Activated T-cell treated with anti-CD3 and anti-CD28 coated beads for 4 hours (primary cell): ENCODE measurements around the gene MNT.

Experiments
- DNase-seq: peaks from one replicate; pipeline ENCODE4 v3.0.0-alpha.2; 2020

MNT gene

DNA sequence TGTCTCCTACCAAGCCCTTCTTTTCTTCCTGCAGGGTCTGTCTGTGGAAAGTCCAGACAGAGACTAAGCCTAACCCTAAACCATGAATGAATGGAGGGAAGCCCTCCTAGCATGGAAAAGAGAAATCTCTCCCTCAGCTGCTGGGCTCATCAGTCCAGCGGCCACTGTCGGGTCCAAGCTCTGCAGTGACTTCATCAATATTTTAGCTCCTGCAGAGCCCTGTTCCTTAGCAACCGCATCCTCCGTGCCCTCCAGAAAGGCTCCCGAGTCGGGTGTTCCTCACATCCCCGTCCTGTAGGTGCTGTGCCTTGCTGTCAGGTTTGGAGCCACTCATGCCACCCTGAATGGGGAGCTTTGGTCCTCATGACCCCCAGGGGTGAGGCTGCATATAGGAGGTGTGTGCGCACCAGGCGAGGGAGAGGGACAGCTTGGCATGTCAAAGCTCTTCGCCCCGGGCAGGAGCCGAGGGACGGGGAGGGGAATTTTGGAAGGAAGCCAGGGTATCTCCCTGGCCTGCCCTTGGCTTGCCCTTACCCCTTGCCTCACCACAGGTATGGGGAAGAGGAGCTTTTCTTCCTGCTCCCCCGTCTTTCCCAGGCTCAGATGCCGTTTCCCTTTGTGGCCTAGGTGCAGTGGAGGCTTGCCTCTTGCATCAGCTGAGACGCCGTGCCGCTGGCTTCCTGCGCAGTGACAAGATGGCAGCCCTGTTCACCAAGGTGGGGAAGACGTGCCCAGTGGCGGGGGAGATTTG is 39.7 kb downstream of the MNT start:
- DNase-seq = no peak

DNA sequence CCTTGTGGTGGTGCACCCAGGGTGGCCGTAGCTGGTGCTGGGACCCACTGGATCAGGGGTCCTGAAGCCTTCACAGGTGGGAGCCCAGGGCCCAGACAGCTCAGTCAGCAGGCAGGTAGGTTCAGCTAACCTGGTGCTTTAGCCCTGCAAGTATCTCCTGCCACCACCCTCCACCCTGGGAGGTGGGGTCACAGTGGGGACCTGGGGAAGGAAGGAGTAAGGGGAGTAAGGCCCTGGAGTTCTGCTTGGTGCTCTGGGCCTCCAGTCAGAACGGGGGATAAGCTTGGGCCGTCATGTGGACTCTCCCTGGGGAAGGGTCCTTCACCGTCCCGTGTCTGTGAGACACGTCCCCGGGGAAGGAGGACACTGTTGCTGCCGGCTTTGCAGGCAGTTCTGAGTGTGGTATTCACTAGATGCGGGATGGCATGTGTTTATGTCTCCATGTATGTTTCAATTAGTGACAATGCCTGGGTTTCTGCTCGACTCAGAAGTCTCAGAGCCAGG is 42.9 kb downstream of the MNT start:
- DNase-seq = no peak

DNA sequence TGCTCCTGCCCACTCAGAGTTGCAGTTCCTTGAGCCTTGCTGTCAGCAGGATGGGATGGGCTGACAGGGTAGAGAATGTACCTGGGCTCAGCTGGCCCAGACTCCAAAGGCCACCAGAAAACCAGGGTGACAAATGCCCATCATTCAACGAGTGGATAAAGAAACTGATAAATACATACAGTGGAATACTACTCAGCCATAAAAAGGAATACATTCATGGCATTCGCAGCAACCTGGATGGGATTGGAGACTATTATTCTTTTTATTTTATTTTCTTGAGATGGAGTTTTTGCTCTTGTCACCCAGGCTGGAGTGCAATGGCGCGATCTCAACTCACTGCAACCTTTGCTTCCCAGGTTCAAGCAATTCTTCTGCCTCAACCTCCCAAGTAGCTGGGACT is 43.6 kb downstream of the MNT start:
- DNase-seq = no peak

DNA sequence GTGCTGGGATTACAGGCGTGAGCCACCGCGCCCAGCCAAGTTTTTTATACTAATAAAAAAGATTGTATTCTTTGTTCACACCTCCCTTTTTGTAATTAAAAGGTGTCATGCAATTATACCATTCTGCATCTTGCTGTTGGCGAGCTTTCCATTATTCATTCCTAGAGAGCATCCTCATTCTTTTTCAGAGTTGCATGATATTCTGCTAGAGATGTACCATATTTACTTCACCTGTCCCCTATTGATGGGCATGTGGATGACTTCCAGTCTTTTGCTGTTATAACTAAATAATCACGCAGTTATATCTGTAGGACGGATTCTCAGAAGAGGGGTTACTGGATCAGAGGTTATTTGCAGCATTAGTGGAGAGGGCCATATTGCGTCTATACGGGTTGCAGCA is 46.5 kb downstream of the MNT start:
- DNase-seq = no peak

DNA sequence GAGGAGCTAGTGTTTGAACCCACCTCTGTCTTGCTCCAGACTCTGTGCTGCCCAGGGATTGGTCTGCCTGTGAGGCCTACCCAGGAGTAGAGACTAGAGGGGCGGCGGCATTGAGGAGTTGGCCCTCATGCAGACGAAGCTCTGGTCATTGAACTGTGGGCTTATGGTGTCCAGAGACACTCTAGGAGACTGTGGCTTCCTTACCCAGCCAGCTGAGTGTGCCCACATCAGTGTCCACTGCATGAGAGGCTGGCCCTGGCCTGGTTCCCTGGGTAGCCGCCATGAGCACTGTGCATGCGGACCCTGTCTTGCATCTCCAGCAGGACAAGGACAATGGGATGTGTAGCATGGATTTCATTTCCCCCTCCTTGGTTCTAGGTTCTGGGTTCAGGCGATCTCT is 49.6 kb downstream of the MNT start:
- DNase-seq = no peak

DNA sequence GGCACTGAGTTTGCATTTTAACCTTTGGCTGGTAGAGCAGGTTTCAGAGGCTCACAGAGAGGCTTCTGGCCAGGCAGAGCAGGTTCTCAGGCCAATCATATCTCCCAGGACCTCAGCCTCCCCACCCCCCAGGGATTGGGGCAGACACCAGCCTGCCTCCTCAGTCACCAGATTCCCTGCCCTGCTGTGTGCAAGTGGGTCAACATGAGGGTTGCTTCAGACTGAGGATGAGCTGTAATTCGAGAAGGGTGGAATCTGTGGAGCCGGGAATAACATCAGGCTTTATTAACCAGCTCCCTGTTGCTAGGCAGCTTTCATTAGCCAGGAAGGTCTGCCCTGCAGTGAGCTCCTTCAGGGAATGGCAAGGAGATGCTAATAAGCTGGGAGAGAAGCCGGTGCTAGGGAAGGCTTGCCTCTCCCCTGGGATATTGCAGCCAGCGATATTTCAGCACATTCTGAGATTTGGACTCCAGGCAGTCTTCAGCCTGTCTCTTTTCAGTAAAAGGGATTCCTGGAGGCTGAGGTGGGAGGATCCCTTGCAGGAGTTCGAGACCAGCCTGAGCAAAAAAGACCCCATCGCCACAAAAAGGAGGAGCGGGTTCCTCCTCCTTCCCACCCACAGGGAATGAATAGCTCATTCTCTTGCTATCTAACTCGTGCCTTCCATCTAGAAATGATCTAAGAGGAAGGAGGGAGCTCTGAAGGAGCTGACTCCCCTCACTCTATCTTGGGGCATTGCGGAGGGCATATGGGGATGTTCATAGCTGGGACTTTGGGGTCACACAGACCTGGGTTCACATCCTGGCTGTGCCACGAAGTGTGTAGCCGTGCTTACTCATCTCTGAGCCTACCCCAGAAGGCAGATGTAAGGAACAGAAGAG is 52.8 kb downstream of the MNT start:
- DNase-seq = no peak

DNA sequence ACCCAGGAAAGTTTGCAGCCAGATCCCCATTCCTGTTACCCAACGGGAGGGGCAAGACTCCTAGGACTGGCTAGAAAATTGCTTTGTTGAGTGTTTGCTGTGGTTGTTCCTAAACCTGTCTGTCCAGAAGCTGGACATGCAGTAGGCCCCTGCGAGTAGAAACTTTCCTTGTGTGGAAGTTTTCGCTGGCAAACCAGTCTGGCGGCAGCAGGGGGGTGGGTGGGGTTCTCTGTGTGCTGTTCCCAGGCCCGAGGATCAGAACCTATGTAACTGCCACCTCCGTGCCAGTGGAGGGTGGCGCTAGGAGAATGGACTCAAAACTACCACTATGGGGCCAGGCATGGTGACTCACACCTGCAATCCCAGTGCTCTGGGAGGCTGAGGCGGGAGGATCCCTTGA is 54.4 kb downstream of the MNT start:
- DNase-seq = no peak

DNA sequence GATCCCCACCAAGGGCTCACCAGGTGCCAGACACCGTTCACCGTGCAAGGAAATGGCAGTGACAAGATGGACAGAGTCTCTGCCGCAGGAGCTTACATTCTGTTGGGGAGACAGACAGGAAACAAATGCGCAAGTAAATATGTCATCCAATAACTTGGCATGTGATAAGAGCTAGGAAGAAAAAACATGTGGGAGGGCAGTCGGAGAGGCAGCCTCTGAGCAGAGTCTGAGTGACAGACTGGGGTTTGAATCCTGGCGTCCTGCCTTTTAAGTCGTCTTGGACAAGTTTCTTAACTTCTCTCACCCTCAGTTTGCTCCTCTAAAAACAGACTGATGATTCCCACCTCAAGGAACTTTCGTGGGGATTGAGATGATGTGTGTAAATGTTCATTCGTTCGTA is 56.3 kb downstream of the MNT start:
- no peak for DNase-seq

DNA sequence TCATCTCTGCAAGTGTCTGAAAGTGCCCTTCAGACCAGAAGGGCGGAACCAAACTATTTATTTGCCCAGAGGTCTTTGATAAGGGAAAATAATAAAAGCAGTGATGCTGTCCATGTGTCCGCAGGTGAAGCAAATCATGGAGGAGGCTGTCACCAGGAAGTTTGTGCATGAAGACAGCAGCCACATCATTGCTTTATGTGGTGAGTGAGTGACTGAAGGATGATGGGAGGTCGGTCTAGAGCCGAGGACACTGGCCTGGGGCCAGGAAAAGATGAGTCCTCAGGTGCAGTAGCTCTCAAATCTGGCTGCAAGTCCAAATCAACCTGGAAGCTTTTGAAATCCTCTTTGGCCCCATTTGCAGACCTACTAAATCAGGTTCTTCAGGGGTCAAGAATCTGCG is 57.4 kb downstream of the MNT start:
- no peak for DNase-seq

DNA sequence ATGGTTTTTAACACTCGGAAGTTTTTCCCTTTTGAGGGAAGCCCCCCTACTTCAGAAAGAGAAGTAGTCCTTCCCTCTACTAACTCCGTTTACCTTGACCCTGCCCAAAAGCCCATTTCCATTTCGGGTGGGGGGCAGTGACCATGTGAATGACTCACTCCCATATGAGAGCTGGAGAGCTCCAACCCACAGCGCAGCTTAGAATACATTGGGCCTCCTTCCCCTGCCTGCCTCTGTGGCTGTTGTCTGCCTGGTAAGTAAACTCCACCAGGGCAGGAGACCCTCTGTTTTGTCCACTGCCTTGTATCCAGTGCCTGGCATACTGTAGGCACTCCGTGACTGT is 62.6 kb downstream of the MNT start:
- DNase-seq = peak; percentile 9

DNA sequence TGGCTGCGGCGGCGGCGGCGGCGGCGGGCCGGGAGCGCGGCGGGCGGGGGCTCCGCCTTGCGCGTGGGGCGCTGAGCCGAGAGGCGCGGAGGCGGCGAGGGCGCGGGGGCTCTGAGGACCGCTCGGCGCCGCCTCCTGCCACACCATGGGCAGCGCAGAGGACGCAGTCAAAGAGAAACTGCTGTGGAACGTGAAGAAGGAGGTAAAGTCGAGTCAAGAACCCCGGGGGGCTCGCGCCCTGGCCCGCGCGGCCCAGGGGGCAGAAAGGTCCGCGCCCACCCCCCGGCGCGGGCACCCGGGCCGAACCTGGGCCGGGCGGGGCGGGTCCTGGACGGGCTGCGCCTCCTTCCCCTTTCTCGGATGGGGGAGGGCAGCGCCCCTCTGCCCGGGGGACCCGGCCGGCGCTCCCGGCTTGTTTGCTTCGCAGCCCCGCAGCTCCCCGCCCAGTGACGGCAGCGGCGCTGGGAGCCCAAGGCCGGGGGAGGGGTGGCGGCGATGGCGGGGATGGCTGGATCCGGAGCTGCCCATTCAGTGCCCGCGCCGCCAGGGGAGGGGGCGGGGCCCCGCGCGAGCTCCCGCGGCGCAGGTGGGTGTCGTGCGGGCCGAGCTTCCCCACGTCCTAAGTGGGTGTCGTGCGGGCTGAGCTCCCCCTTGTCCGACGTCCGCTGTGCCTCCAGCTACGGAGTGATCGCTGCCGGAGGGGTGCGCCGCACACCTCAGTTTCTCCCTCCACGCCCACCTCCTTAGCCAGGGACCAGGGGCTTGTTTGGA is 63.1 kb downstream of the MNT start:
- DNase-seq = peak; percentile 14

DNA sequence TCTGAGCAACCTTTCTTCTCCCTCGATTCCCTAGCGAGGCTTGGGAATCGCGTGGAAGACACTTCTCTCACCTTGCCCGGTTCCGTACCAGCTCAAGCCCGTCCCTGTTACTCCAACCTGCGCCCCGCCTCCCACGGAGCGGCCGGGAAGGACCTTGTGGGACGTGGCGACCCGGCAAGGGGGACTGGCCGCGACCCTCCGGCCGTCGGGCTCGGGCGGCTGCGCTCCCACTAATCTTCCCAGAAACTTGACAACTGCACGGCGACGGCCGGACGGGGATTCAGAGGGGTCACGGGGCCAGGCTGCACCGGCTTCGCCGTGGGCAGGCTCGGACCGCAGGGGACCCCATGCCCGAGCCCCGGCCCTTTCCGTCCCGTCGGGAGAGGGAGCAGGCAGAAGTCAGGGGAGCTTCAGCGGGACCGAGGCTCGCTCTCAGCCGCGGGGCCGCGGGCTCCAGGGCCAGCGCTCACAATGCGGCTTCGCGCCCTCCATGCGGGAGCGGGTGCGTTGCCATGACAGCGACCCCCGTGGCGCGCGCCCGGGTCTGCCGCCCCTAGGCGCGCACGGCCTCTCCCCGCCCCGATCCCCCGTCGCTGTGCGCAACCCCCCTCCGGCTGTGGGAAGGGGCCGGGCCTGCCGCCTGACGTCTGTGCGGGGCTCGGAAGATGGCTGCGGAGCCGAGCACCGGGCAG is 63.9 kb downstream of the MNT start, which contains the start of gene SGSM2:
SGSM2 (plus strand) TSS at position 650 of the 692 bp plus-strand sequence. CDS start 188 bp downstream, outside the sequence.
- DNase-seq = peak; percentile 48

DNA sequence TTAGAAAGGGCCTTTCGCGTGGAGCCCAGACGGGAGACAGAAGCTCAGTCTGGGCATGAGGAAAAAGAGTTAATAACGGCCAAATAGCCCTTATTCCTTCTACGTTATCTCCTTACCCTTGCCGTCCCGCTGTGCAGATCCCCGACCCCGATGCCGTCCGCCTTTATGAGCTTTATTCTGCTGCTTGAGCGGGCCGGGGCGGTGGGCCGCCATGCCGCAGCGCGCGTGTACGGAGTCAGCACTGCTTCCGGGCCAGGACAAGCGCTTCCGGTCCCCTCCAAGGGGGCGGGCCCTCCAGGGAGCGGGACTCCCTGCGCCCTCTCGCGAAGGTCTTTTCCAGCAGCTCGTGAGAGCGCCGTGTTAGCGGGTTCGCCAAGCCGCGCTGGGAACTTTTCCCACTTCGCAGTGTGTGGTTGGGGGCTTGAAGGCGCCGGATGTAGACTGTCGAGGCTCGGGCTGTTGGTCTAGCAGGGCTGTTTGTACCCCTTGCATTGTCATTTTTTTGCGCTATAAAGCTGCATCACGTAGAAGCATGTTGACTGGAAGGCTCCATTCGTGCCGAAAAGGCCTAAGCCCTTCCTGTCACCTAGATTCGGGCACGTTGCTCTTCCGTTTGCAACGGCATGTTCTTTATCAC is 64.5 kb downstream of the MNT start, which contains the start of gene TSR1:
TSR1 (minus strand) TSS at position 243 of the 637 bp plus-strand sequence; CDS start at position 213, 30 bp downstream.
- DNase-seq = peak; percentile 87

DNA sequence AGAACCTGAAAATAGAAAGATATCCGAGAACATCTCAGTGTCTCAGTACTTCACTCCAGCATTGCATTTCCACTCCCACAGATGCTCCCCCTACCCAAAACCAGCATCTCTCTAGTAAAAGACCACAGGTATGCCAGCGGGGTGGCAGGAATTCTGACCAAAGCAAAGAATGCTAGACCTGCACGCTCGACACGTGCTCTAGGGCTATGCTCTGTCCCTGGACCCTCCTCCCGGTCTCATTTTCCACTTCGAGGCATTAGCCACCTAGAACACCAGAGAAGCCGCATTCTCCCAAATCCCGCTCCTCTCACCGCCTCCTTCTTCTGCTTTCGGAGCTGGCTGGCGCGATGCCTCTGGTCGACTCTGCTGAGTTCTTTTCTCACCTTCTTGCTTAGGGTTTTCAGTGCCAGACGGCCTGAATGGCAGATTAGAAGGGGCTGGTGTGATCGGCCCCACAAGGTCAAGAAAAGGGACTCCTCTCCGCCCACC is 65.1 kb downstream of the MNT start:
- DNase-seq = no peak
